Fibroblast of skin of left quadriceps (primary cell): Measurements from ENCODE around the gene WIPF1.
A peak's percentile ranks its signal among the peaks of the same experiment; 100 is the strongest.

Source experiments
- DNase-seq, 2 experiments: peaks; one replicate each; pipeline ENCODE4 v3.0.0-alpha.2; 2013; ENCODE audit warnings: low read depth in 2 of 2

The WIPF1 gene

GRCh38 chr2:174595116-174595809, 2.3 kb downstream of the WIPF1 start:
- no peak for DNase-seq

- no peak for DNase-seq
Measured at GRCh38 chr2:174594456-174594855, 3.1 kb downstream of the WIPF1 start.

- peak; percentile 79 to 83 for DNase-seq
Measured at GRCh38 chr2:174593574-174594203, 3.9 kb downstream of the WIPF1 start.

- DNase-seq: no peak
Measured at GRCh38 chr2:174593041-174593440, 4.6 kb downstream of the WIPF1 start.

GRCh38 chr2:174591740-174592139, 5.9 kb downstream of the WIPF1 start:
- no peak for DNase-seq

GRCh38 chr2:174590928-174591648, 6.5 kb downstream of the WIPF1 start:
- no peak for DNase-seq

- no peak for DNase-seq
Measured at GRCh38 chr2:174590346-174590745, 7.3 kb downstream of the WIPF1 start.

- DNase-seq: no peak
Measured at GRCh38 chr2:174589334-174589733, 8.3 kb downstream of the WIPF1 start.

GRCh38 chr2:174588463-174588862, 9.1 kb downstream of the WIPF1 start:
- no peak for DNase-seq

GRCh38 chr2:174587579-174587978, 10.0 kb downstream of the WIPF1 start:
- DNase-seq: no peak

- no peak for DNase-seq
Measured at GRCh38 chr2:174586418-174587295, 10.9 kb downstream of the WIPF1 start.

- no peak for DNase-seq
Measured at GRCh38 chr2:174585657-174586252, 11.8 kb downstream of the WIPF1 start.

- DNase-seq: no peak
Measured at GRCh38 chr2:174585146-174585545, 12.5 kb downstream of the WIPF1 start.

GRCh38 chr2:174581491-174581890, 16.1 kb downstream of the WIPF1 start:
- no peak for DNase-seq

GRCh38 chr2:174580951-174581350, 16.7 kb downstream of the WIPF1 start:
- no peak for DNase-seq

- DNase-seq: peak; percentile 60 to 63
Measured at GRCh38 chr2:174577967-174578589, 19.5 kb downstream of the WIPF1 start.

- no peak for DNase-seq
Measured at GRCh38 chr2:174575124-174575776, 22.4 kb downstream of the WIPF1 start.

- no peak for DNase-seq
Measured at GRCh38 chr2:174574657-174575056, 22.9 kb downstream of the WIPF1 start.

- no peak for DNase-seq
Measured at GRCh38 chr2:174573621-174574081, 24.0 kb downstream of the WIPF1 start.

- no peak for DNase-seq
Measured at GRCh38 chr2:174572556-174572955, 25.0 kb downstream of the WIPF1 start.
